GM19025 (cell line): ENCODE measurements around the gene TDRD5.
"Not testable (repeated sequence)": the region's sequence is repeated elsewhere in the genome, so short reads cannot be mapped to it uniquely, and the experiment has no call there.

Source experiments
- ATAC-seq: cut with Tn5 transposase; IDR thresholded peaks from one replicate; pipeline ENCODE4 v1.9.1; 2021; ENCODE audit warnings: mild to moderate bottlenecking, low read depth, moderate library complexity; ENCODE audit not compliant: unreplicated experiment

TDRD5 gene

DNA sequence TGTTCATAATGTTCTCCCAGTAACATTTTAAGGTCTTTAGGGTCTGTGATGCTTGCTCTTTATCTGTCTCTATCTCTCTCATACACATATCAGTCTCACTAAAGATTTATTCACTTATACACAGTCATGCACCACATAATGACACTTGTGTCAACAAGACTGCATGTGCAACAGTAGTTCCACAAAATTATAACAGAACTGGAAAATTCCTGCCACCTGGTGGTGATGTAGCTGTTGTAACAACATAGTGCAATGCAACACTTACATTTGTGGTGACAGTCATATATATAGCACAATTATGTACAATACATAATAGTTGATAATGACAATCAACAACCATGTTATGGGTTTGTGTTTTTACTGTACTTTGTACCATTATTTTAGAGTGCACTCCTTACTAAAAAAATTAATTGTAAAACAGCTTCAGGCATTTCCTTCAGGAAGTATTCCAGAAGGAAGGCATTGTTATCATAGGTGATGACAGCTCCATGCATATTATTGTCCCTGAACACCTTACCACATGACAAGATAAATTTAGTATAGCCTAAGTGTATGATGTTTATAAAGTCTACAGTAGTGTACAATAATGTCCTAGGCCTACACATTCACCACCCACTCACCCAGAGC is 8.1 kb downstream of the TDRD5 start:
- no peak for ATAC-seq

DNA sequence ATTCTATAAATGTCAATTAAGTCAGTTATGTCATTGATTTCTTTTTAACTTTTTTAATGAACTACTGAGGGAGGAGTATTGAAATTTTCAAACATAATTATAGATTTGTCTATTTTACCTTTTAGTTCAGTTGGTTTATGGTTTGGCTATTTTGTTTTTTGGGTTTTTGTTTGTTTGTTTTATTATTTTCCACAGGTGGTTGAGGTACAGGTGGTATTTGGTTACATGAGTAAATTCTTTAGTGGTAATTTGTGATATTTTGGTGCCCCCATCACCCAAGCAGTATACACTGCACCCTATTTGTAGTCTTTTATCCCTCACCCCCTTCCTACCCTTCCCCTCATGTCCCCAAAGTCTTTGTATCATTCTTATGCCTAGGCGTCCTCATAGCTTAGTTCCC is 9.5 kb downstream of the TDRD5 start:
- no peak for ATAC-seq

DNA sequence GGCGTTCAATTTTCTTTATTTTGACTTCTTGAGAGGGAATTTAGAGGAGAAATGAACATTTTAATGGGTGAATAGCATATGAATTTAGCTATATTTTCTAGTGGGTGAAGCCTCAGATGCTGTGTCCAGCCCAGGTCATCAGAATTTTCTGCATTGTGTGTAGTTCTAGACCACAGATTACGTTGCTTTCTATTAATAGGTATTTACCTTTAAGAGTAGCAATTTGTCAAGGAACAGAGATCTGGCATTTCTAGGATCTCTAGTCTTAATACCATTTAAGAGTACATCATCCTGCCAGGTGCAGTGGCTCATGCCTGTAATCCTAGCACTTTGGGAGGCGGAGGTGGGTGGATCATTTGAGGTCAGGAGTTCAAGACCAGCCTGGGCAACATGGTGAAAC is 20.7 kb downstream of the TDRD5 start:
- ATAC-seq: no peak

DNA sequence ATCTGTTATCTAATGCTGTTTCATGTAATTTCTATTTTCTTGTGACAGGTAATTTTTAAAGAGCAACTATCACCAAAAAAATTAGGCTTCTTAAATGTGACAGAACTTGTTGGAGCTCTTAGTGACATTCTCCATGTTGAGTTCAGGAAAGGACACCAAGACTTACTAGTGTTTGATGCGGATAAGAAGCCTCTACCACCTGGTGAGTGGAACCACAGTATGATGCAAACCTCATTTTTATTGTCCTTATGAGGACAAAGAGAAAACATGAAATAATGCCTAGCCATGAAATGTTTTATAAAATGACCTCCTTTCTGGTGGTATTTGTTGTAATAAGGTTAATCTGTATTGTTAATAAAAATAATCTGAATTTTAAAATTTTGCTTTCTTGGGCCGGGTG is 39.1 kb downstream of the TDRD5 start:
- no peak for ATAC-seq

DNA sequence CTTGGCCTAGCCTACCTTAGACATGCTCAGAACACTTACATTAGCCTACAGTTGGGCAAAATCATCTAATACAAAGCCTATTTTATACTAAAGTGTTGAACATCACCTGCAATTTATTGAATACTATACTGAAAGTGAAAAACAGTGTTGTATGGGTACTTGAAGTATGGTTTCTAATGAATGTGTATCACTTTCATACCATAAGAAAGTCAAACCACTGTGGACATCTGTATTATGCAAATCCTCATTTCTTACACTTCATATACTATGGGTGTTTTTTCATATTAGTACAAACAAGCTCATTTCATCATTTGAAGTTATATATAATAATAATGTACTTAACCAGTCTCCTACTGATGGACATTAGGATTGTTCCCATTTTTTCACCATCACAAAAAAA is 41.2 kb downstream of the TDRD5 start:
- ATAC-seq: no peak

DNA sequence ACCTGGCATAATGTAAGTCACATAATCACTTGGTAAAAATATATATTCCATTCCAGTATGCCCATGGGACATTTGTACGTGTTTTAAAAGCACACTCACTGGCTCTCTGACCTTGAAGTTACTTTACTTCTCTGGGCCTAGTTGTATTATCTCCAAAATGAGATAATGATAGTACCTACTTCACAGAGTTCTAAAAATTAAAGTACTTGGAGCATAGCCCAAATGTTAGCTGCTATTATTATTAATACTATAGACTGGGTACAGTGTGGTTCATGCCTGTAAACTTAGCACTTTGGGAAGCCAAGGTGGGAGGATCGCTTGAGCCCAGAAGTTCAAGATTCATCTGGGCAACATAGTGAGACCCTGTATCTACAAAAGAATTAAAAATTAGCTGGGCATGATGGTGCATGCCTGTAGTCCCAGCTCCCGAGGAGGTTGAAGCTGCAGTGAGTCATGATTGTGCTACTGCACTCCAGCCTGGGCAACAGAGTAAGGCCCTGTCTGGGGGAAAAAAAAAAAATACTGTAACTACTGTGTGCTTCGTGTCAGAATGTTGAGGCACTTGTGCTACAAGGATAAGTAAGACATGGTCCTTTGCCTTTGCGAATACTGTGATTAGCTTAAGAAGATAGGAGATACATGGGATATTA is 45.7 kb downstream of the TDRD5 start:
- no peak for ATAC-seq

DNA sequence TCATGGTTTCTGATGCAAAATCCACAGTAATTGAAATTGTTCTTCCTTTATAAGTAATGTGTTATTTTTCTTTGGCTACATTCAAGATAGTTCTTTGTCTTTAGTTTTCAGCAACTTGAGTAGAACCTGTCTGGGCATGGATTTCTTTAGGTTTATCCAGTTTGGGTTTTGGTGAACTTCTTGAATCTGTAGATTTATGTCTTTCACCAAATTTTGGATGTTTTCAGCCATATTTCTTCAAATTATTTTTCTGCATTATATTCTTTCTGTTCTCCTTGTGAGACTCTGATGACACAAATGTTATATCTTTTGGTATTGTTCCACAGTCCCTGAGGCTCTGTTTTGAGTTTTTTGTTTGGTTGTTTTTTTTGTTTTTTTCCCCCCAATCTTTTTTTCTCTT is 69.4 kb downstream of the TDRD5 start:
- no peak for ATAC-seq

DNA sequence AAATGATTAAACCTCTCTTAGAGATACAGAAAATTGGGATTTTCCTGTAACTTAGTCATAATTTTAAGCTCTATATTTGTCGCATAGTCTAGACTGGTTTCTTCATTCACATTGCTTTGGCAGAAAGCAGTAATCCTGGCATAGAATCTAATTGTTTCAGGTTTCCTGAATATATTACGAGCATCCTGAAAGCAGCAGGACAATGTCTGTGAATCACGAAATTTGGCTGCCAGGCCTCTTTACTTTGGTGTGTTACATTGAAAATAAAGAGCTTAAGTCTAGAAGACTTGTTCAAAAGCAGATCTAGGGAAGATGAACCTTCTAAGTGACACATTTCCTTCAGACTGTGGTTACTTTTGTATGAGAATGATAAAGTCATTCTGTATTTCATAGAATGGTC is 72.2 kb downstream of the TDRD5 start:
- no peak for ATAC-seq

DNA sequence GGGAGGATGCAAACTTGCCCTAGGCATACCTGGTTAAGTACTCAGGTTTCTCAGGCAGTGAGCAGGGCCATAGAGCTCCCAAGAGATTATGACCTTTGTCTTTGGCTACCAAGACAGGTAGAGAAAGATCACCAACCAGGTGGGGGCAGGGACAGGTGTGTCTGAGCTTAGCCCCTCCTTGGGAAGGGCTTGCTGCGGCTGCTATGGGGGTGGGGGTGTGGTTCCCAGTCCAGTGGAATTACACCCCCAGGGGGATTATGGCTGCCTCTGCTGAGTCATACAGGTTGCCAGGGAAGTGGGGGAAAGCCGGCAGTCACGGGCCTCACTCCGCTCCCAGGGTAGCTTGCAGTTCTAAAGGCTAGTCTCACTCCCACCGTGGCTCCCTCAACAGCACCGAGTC is 86.2 kb downstream of the TDRD5 start:
- ATAC-seq: no peak

DNA sequence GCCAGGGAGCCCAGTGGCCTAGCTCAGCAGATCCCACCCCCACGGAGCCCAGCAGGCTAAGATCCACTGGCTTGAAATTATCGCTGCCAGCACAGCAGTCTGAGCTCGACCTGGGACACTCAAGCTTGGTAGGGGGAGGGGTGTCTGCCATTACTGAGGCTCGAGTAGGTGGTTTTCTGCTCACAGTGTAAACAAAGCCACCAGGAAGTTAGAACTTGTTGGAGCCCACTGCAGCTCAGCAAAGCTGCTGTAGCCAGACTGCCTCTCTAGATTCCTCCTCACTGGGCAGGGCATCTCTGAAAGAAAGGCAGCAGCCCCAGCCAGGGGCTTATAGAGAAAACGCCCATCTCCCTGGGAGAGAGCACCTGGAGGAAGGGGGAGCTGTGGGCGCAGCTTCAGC is 102.9 kb downstream of the TDRD5 start:
- not testable (repeated sequence) for ATAC-seq

DNA sequence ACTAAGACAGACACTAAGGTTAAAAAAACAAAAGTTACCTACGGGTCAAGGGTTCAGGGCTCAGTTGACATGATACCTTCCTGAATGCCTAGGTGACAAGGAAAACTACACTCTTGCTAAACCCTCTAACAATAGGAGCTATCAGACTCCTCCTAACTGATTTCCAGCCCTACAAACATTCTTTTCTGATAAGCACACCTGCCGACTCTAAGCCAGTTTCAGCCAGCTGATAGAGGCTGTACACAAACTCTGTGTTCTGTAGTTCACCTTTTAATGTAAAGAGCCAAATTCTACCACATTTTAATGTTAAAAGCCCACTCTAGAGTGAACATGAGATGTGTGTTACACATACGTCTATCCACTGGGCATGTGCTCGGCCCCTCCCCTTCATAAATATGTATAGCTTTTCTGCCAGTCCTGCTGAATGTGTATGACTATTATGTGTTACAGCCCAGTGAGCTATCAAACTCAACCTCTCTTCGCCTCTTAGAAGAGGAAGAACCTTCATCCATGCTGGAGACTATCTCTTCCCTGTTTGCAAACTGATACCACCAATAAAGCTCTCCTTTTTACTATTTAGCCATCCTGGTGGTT is 111.4 kb downstream of the TDRD5 start:
- ATAC-seq: no peak

DNA sequence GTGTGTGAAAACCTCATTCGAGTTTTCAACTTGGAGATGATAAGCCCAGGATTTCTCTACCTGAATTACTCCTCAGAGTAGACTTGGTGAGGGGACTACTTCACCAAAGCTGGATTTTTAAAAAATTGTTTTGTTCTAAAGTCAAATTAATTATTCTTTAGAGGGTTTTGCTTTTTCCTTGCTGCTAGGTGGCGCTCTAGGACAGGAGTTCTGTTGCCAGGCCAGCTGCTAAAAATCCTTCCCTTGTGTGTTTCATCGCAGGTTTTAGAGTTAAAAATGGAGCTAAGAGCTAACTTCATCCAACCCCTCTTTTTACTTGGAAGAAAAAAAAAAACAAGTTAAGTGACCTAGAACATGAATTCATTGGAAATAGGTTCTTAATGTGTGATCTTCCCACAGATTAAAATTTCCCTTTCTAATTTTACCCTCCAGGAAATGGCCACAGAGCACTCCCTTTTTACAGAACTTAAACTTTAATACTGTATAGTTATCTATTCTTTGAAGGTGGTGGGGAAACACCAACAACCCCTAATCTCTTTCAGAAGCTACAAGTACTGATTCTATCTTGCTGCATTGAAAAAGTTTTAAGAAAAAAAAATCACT is 114.8 kb downstream of the TDRD5 start:
- no peak for ATAC-seq

DNA sequence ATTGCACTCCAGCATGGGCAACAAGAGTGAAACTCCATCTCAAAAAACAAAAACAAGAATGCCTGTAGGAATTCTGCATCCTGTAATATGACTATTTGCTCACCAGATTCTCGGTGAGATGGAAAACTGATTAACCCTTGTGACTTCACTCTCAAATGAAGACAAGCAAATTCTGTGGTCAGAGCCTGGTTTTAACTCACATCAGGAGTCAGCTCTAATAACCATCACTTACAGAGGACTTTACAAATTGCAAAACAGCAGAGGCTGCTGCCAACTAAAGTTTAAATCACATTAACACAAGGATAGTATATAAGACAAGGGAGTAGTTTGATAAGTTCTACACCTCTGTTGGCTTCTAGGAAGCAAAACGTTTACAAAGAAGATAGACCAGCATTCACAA is 115.8 kb downstream of the TDRD5 start:
- no peak for ATAC-seq

DNA sequence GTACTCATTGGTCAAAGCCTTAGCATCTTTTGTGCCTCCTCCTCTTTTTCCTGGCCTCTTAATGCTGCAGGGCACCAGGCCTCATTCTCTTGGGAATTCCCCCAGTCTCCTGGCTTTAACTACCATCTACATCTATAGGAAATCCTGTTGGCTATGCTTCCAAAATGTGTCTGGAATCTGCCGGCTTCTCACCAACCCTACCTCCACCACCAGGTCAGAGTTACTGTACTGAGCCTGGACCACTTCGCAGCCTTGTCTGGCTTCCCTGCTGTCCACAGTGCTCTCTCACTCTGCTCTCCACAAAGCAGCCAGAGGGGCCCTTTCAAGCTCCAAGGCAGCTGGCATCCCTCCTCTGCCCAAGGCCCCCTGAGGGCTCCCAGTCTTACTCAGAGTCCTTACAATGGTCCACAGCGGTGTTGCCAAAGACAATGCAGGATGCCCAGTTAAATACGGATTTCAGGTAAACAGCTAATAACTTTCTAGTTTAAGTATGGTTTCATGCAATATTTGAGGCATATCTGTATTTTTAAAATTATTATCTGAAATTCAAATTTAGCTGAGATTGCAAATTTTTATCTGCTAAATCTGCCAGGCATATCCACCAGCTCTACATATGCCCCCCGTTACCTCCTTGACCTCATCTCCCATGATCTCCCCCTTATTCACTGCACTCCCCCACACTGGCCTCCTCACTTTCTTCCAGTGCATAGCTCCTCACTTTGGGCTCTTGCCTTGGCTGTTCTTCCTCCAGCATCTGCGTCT is 117.0 kb downstream of the TDRD5 start:
- ATAC-seq: no peak

DNA sequence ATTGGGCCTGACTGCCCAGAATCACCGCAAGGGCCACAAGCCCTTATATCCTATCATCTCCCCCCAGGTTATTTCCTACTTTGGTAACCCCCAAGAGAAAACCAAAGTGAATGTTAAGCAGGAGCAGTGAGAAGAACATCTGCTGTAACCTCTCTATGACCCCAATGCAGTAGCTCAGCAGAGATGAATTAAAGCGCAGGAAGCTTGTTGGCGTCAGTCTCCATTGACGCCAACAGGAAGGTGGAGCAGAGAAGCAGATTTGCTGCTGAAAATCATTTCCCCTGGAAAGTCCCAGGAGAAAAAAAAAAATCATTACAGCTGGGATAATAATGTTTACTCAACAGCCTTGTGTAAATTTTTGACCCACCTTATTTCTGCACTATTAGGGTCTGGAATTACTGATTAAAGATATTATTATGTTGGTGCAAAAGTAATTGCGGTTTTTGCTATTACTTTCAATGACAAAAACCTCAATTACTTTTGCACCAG is 118.3 kb downstream of the TDRD5 start:
- peak; percentile 86 for ATAC-seq

DNA sequence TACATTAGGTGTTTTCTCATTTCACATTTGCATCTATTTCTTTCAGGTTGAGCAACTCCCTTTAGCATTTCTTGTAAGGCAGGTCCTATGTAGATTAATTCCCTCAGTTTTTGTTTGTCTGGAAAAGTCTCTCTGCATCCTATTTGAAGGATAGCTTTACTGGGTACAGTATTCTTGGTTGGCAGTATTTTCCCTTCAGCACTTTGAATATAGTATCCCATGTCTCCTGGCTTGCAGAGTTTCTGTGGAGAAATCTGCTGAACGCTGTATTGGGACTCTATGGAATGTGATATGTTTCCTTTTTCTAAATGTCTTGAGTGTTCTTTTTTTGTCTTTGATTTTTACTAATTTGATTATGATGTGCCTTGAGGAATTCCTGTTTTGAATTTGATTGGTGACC is 122.5 kb downstream of the TDRD5 start:
- no peak for ATAC-seq

DNA sequence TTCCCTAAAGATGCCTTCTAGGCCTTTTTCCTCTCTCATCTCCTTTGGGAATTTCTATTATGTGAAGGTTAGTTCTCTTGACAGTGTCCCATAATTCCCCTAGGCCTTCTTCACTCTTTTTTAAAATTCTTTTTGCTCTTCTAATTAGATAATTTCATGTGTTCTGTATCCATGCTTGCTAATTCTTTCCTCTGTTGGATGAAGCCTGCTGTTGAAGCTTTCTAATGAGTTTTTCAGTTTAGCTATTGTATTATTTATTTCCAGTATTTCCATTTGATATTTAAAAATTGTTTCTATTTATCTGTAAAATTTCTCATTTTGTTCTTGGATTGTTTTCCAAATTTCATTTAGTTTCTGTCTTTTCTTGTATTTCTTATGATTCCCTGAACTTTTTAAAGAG is 123.0 kb downstream of the TDRD5 start:
- no peak for ATAC-seq

DNA sequence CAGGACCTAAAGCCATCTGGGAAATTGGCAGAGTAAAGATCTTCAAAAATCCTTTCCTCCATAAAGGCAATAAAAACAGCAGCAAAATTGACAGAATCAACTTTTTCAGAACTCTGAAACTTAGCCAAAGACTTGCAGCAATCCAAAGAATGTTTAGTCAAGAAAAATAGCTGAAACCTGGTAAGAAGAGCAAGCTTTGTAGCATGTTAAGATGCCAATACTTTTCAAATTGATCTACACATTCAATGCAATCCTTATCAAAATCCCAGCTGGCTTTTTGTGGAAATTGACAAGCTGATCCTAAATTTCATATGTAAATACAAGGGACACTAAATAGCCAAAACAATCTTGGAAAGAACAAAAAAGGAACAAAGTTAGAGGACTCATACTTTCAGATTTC is 127.6 kb downstream of the TDRD5 start:
- no peak for ATAC-seq

DNA sequence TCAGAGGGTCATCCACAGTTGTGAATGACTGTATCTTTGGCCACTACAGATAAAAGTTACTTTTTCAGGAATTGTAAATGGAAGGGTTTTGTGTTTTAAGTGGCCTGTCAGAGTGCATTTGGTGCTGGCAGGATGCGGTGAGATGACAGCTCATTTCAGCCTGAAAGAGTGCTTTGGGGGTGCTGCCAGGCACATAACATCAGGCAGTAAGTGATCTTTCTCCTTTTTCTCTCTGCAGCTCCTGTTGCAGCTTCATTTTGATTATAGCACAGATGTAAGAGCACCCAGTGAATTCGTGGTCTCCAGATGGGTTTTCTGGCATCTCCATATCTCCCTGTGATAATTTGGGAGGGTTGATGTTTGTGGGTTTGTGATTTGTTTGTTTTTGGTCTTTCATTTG is 136.6 kb downstream of the TDRD5 start:
- no peak for ATAC-seq

DNA sequence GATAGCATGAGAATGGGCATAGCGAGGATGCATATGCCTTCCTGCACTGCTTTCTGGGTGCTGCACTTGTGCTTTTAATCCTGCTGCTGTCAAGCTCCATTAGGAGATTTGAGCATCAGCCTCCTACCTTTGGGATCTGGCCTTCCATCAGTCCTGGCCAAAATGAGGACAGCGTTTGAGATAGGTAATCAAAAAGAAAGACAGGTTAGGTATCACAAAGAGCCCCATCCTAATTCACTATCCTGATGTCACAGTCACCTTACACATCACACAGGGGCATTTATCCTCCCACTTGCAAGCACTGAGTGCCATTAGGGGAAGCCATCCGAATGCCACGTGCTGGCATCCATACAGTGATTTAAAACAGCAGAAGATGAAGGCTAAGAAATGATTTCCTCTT is 138.2 kb downstream of the TDRD5 start:
- no peak for ATAC-seq

DNA sequence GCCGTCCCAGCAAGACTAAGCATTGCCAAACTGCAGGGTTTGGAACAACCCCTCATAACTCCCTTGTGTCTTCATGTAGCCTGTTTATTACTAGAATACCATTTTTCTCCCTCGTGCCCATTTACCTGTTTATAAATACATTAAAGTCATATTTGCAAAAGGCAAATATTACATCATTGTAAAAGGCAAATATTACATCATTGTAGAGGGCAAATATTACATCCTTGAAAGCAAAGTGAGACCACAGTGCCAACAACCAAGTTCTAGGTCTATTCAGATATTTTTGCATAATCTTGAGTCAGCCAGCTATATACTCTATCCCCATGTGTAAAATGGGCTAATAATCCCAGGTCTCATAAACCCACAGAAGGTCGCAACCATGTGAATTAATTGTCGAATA is 140.0 kb downstream of the TDRD5 start:
- ATAC-seq: no peak
